ENCODE results near the gene ITGA4.
A peak's percentile ranks its signal among the peaks of the same experiment; 100 is the strongest.

ITGA4 gene

DNA sequence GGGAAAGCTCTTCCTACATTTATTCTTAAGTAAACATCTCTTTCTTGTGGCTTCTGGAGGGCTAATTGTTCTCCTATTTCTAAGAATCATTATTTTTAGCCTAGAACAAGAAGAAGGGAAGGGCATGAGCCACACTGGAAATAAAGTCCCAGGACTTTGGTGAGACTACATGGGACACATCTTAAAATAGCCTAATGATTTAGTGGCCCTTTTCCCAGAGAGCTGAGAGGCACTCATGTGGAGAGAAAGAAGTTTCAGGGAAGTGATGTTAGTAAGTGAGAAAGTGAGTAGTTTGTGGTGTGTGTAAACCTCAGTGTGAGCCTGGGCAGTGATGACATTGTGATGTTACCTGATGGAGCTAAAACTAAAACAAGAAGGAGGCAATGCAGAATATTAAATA, 14.6 kb downstream of the ITGA4 start:
- DNase-seq (ENCODE audit: insufficient read length) (no peak), FAIRE-seq (peak; percentile 36)
- TF ChIP-seq POLR2AphosphoS5 (IDR thresholded peaks at IDR 0.05; ENCODE audit: low read depth, low read length), result no peak
- TF ChIP-seq TAF1 (IDR thresholded peaks at IDR 0.05; ENCODE audit: borderline replicate concordance, low read depth, low read length), result no peak
- no peak for TF ChIP-seq POLR2A (IDR thresholded peaks at IDR 0.05; ENCODE audit: low read depth, low read length)

DNA sequence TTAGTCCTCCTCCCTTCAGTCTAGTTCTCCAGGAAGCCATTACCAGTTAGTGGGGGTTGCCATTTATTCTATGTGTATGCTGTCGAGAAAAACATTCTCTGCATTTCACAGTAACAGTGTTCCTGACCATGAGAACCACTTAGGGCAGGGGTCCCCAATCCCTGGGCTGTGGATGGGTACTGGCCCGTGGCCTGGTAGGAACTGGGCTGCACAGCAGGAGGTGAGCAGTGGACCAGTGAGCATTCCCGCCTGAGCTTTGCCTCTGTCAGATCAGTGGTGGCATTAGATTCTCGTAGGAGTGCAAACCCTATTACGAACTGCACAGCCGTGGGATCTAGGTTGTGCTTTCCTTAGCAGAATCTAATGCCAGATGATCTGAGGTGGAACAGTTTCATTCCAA, 15.8 kb downstream of the ITGA4 start:
- no peak for DNase-seq (ENCODE audit: insufficient read length)
- TF ChIP-seq POLR2AphosphoS5 (IDR thresholded peaks at IDR 0.05; ENCODE audit: low read depth, low read length), result no peak
- FAIRE-seq, result peak; percentile 44

DNA sequence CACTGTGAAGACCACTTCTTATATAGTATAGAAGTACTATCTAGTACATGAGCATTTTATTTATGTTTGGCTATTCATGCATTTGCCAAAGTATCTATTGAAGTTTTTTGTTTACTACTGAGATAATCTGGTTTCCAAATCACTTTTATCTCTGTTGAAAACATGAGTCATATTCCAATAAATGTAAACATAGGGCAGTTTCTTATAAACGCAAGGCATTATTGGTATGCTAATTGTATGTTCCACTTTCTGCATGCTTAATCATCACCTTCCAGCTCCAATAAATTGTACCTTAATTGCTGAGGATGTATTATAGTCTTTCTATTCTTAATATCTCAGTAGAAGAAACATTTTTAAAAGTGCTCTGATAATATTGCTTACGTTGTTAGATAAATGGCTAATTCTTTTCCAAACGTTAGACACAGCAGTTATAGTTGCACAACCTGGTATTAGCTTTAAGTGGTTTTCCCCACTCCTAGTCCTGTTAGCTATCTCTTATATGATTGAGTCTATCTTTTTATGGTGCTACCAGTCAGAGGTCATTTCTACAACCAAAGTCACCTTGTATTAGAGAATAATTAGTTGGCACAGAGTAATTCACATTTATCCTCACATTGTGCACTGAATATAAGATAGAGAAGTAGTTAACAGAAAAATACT, 17.2 kb downstream of the ITGA4 start:
- no peak for TF ChIP-seq POLR2AphosphoS5 (IDR thresholded peaks at IDR 0.05; ENCODE audit: low read depth, low read length)
- no peak for TF ChIP-seq POLR2A (IDR thresholded peaks at IDR 0.05; ENCODE audit: low read depth, low read length)
- FAIRE-seq (no peak), DNase-seq (ENCODE audit: insufficient read length) (no peak)

DNA sequence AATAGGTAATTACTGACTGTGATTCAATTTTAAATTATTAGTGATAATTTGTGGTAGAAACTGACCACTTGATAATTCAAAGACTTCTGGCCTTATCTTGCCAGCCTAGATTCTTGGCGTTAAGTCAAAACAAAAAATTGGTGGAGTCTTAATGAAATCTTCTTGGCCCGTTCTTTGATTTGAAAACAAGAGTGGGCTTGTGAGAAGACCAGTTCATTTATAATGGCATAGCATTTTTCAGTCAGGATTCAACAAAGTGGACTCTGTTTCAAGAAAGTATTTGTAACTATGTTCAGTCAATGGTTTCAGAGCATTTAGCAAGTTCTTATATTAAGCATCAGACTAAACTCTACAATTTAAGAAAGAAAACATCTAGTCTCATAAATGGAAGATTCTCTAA, 26.0 kb downstream of the ITGA4 start:
- TF ChIP-seq POLR2AphosphoS5 (IDR thresholded peaks at IDR 0.05; ENCODE audit: low read depth, low read length) (no peak), TAF1 (IDR thresholded peaks at IDR 0.05; ENCODE audit: borderline replicate concordance, low read depth, low read length) (no peak), POLR2A (IDR thresholded peaks at IDR 0.05; ENCODE audit: low read depth, low read length) (no peak)
- no peak for FAIRE-seq
- DNase-seq (ENCODE audit: insufficient read length), result no peak

DNA sequence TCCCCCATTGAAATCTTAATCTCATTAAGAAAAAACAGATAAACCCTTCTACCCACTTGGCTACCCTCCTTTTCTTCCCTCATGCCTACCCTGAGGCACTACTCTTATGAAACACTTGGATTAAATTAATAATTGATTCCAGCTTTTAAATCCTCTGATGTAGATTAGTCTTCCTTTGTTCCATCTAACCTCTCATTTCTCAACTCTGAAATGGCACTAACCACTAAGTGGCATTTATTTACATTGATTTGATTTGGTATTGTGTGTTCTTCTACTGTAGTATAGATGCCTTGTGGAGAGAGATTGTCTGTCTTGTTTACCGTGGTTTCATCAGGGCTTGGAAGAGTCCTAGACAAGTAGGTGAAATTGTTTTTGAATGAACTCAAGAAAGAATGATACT, 26.7 kb downstream of the ITGA4 start:
- TF ChIP-seq POLR2AphosphoS5 (IDR thresholded peaks at IDR 0.05; ENCODE audit: low read depth, low read length), result no peak
- no peak for TF ChIP-seq POLR2A (IDR thresholded peaks at IDR 0.05; ENCODE audit: low read depth, low read length)
- no peak for TF ChIP-seq TAF1 (IDR thresholded peaks at IDR 0.05; ENCODE audit: borderline replicate concordance, low read depth, low read length)
- DNase-seq (ENCODE audit: insufficient read length) (no peak), FAIRE-seq (no peak)

DNA sequence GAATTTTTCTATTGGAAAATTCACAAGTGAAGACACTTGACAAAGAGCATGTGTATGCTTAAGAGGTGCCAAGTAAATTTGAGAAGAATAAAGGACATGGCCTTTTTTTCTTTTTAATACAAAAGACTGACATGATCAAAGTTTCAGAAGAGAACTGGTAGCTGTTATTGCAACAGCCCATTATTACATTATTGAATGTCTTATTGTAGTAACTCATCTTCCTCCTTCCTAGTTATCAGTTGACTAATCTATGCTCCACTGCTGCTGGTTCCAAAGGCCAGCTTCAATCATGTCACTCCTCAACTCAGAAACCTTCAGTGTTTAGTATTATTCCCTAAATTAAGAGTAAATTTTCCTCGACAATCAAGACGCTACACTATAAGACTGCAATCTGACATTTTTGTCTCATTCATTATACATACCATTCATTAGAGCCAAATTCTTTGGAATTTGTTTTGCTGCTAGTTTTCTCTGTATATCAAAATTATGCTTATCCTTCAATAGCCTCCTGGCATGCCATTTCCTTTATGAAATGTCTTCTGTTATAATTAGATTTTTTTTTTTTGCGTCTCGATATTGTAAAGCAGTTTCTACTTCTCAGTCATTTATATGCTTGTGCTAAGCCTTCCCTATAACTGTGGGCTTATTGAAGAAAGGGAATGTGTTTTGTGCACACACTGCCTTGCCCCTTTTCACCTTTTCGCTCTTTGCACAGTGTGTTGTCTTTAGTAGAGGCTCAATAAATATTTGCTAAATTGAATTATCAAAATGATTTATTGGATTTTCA, 27.9 kb downstream of the ITGA4 start:
- no peak for DNase-seq (ENCODE audit: insufficient read length)
- TF ChIP-seq POLR2AphosphoS5 (IDR thresholded peaks at IDR 0.05; ENCODE audit: low read depth, low read length), result no peak
- TF ChIP-seq POLR2A (IDR thresholded peaks at IDR 0.05; ENCODE audit: low read depth, low read length), result no peak
- TF ChIP-seq TAF1 (IDR thresholded peaks at IDR 0.05; ENCODE audit: borderline replicate concordance, low read depth, low read length), result no peak
- no peak for FAIRE-seq

DNA sequence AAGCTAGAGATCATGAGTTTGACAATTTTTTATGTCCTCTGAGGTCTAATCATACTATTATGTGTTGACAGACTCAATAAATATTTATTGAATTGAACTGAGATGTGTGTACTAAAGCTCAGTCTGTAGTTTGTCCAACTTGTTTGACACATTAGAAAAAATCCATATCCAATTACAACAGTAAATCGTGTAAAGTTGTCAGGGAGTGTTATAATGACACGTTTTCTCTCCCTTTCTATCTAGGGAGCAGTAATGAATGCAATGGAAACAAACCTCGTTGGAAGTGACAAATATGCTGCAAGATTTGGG, 28.4 kb downstream of the ITGA4 start:
- FAIRE-seq, result peak; percentile 66
- DNase-seq (ENCODE audit: insufficient read length), result no peak
- TF ChIP-seq POLR2A (IDR thresholded peaks at IDR 0.05; ENCODE audit: low read depth, low read length) (no peak), POLR2AphosphoS5 (IDR thresholded peaks at IDR 0.05; ENCODE audit: low read depth, low read length) (no peak), TAF1 (IDR thresholded peaks at IDR 0.05; ENCODE audit: borderline replicate concordance, low read depth, low read length) (no peak)

GRCh38 chr2:181499231-181499630, 42.0 kb downstream of the ITGA4 start:
- FAIRE-seq (no peak), DNase-seq (ENCODE audit: insufficient read length) (no peak)
- TF ChIP-seq TAF1 (IDR thresholded peaks at IDR 0.05; ENCODE audit: borderline replicate concordance, low read depth, low read length) (no peak), POLR2A (IDR thresholded peaks at IDR 0.05; ENCODE audit: low read depth, low read length) (no peak), POLR2AphosphoS5 (IDR thresholded peaks at IDR 0.05; ENCODE audit: low read depth, low read length) (no peak)

GRCh38 chr2:181500201-181500600, 43.0 kb downstream of the ITGA4 start:
- FAIRE-seq, result no peak
- TF ChIP-seq POLR2A (IDR thresholded peaks at IDR 0.05; ENCODE audit: low read depth, low read length) (no peak), POLR2AphosphoS5 (IDR thresholded peaks at IDR 0.05; ENCODE audit: low read depth, low read length) (no peak), TAF1 (IDR thresholded peaks at IDR 0.05; ENCODE audit: borderline replicate concordance, low read depth, low read length) (no peak)

DNA sequence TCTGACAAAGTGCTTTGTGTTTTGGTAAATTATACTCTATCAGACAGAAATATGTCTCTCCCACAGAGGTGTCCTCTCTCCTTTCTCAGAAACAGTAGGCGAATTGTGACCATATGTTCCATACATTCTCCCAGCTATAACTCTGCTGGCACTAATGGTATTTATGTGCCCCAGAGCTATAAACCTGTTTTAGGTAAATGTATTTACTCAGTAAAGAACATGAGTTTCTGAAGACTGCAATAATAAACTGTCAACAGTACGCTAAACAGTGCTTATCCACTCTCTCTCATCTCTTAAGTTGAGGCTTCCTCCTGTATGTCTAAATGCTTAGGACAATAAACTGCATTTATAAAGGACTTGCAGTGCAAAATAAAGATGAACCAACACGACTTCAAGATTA, 58.5 kb downstream of the ITGA4 start:
- DNase-seq (ENCODE audit: insufficient read length) (no peak), FAIRE-seq (no peak)
- TF ChIP-seq POLR2A (IDR thresholded peaks at IDR 0.05; ENCODE audit: low read depth, low read length), result no peak

More at GRCh38 chr2:181500201-181500600, 43.0 kb downstream of the ITGA4 start:
- DNase-seq (ENCODE audit: insufficient read length), result no peak

DNA sequence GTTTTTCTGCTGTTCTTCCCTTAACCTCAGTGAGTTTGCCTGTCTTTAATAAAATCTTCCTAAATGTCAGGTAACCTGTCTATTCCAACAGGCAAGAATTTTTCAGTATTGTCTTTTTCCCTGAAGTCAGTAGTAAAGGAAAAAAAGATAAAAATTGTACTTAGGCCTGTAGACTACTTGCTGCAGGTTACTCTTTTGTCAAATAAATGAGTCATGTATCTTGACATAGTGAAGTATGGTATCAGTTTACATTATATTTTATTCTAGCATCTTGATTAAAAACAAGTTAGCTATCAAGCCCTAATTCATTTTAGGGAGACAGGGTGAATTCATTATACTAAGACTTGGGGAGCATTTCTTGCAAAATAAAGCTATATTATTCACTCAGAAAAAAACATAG, 59.8 kb downstream of the ITGA4 start:
- FAIRE-seq (no peak), DNase-seq (ENCODE audit: insufficient read length) (no peak)
- TF ChIP-seq TAF1 (IDR thresholded peaks at IDR 0.05; ENCODE audit: borderline replicate concordance, low read depth, low read length) (no peak), POLR2A (IDR thresholded peaks at IDR 0.05; ENCODE audit: low read depth, low read length) (no peak), POLR2AphosphoS5 (IDR thresholded peaks at IDR 0.05; ENCODE audit: low read depth, low read length) (no peak)

- TF ChIP-seq POLR2AphosphoS5 (IDR thresholded peaks at IDR 0.05; ENCODE audit: low read depth, low read length) (no peak), POLR2A (IDR thresholded peaks at IDR 0.05; ENCODE audit: low read depth, low read length) (no peak), TAF1 (IDR thresholded peaks at IDR 0.05; ENCODE audit: borderline replicate concordance, low read depth, low read length) (no peak)
- no peak for DNase-seq (ENCODE audit: insufficient read length)
- FAIRE-seq, result no peak
Measured at GRCh38 chr2:181517685-181518301, 60.6 kb downstream of the ITGA4 start.

All from GM12892 (cell line).